GM21723 (cell line): ENCODE results near the gene RHOXF2.
"Not testable (repeated sequence)": the region's sequence is repeated elsewhere in the genome, so short reads cannot be mapped to it uniquely, and the experiment has no call there.

Source experiments
- ATAC-seq: cut with Tn5 transposase; IDR thresholded peaks from one replicate; pipeline ENCODE4 v1.9.1; 2021; ENCODE audit warnings: mild to moderate bottlenecking, moderate library complexity; ENCODE audit not compliant: unreplicated experiment

RHOXF2 gene

GRCh38 chrX:120196626-120197283 is 38.3 kb downstream of the RHOXF2 start:
- ATAC-seq: not testable (repeated sequence)

DNA sequence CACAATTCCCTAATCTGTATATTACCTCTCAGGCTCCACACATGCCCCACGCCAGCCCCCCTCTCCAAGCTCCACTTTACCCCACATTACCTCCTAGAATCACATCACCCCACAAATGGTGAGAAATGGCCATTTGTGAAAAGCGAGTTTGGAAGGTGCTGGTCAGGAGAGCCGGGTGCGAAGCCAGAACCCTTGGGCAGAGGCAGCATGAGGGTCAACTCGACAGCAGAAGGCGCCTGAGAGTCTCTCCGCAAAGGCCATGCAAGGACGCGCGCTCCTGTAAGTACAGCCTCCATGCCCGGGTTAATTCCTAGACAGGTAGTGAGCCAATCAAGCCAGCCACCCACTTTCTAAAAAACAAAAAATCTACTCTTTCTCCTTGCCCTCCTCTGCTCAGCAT is 42.4 kb downstream of the RHOXF2 start:
- ATAC-seq: no peak

- no peak for ATAC-seq
These were observed 47.7 kb downstream of the RHOXF2 start for GRCh38 chrX:120205816-120206753.

DNA sequence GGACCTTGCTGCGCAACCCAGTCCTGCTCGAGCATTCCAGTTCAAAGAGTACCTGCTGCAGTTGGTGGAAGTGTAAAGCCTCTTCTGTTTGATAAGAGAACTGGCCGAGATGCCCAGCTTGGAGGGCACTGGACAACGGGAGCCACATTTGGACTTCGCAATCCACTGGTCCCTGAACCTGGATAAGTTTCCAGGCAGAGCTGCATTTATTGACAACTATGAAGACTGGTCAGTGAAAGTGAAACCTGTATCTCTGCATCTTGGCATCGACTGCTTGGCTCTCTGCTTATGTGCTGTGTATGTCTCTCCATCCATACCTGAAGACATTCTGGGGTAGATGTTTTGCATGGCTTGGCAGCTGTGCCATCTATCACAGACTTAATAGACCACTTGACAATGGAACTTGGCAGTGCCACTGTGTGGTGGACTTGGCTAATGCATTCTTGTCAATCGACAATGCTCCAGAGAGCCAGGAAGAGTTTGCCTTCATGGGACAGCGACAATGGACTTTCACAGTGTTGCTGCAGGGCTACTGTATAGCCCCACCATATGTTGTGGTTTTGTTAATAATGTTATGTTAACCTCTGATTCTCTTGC is 48.7 kb downstream of the RHOXF2 start:
- ATAC-seq: no peak

GRCh38 chrX:120213438-120214265 is 55.2 kb downstream of the RHOXF2 start:
- peak; percentile 82 for ATAC-seq
